GM23338 (cell line): ENCODE results near the gene WNT4. TPM values are rescaled to one million over a fixed set of nuclear protein-coding genes. Genes with fewer than 3 reads are reported as not detected.

ENCODE experiments used
- ATAC-seq: fragments of 200-7000 bp; cut with Tn5 transposase; 3 replicates; pipeline ENCODE4 v1.9.1; 2020
- DNase-seq: peaks from one replicate; pipeline ENCODE4 v3.0.0-alpha.2; 2015; ENCODE audit warnings: low spot score
- H2AFZ ChIP-seq: fragments of 200-600 bp; sonication (generic); 2 replicates; pipeline ENCODE4 v1.8.0; 2016; ENCODE audit warnings: antibody characterized with exemption, mild to moderate bottlenecking, moderate library complexity
- H3F3A ChIP-seq: fragments of 200-600 bp; sonication (generic); replicated peaks from 2 replicates; pipeline ENCODE4 v1.8.0; 2017; ENCODE audit warnings: antibody characterized with exemption, mixed run types, low read depth
- H3K27ac ChIP-seq: fragments of 200-600 bp; sonication (generic); 2 replicates; pipeline ENCODE4 v1.6.1; 2016; ENCODE audit warnings: low read depth
- H3K27me3 ChIP-seq: fragments of 200-600 bp; sonication (generic); 2 replicates; pipeline ENCODE4 v1.8.0; 2016; ENCODE audit warnings: mild to moderate bottlenecking, mixed run types, moderate library complexity; ENCODE audit not compliant: insufficient read depth
- H3K36me3 ChIP-seq: fragments of 200-600 bp; sonication (generic); 2 replicates; pipeline ENCODE4 v1.8.0; 2016; ENCODE audit warnings: mild to moderate bottlenecking; ENCODE audit not compliant: insufficient read depth
- H3K4me1 ChIP-seq: fragments of 200-600 bp; sonication (generic); 2 replicates; pipeline ENCODE4 v1.8.0; 2016; ENCODE audit warnings: mild to moderate bottlenecking, moderate library complexity; ENCODE audit not compliant: insufficient read depth
- H3K4me2 ChIP-seq: fragments of 200-600 bp; sonication (generic); 2 replicates; pipeline ENCODE4 v1.7.1; 2017; ENCODE audit warnings: mixed run types
- H3K4me3 ChIP-seq: fragments of 200-600 bp; sonication (generic); 2 replicates; pipeline ENCODE4 v1.6.1; 2016; ENCODE audit warnings: mixed run types
- H3K79me2 ChIP-seq: fragments of 200-600 bp; sonication (generic); replicated peaks from 2 replicates; pipeline ENCODE4 v1.8.0; 2017; ENCODE audit warnings: mild to moderate bottlenecking; ENCODE audit not compliant: insufficient read depth
- H3K9me2 ChIP-seq: fragments of 200-600 bp; sonication (generic); 2 replicates; pipeline ENCODE4 v1.8.0; 2017; ENCODE audit not compliant: insufficient read depth
- H4K20me1 ChIP-seq: fragments of 200-600 bp; sonication (generic); replicated peaks from 2 replicates; pipeline ENCODE4 v1.8.0; 2017; ENCODE audit warnings: mild to moderate bottlenecking; ENCODE audit not compliant: insufficient read depth
- H3K27ac Mint-ChIP-seq: 2 replicates; pipeline ENCODE4 v1.8.0; 2020; ENCODE audit warnings: inconsistent platforms, mild to moderate bottlenecking, moderate library complexity, mixed read lengths
- H3K27me3 Mint-ChIP-seq: 3 replicates; pipeline ENCODE4 v1.8.0; 2022; ENCODE audit warnings: low read depth, mild to moderate bottlenecking, moderate library complexity, mixed read lengths, inconsistent platforms; ENCODE audit not compliant: insufficient read depth, poor library complexity
- H3K36me3 Mint-ChIP-seq: 3 replicates; pipeline ENCODE4 v1.8.0; 2021; ENCODE audit warnings: low read depth, mild to moderate bottlenecking, inconsistent platforms, moderate library complexity, mixed read lengths
- H3K4me1 Mint-ChIP-seq: 3 replicates; pipeline ENCODE4 v1.8.0; 2020; ENCODE audit warnings: mild to moderate bottlenecking, inconsistent platforms, mixed read lengths
- H3K4me3 Mint-ChIP-seq: 3 replicates; pipeline ENCODE4 v1.8.0; 2021; ENCODE audit warnings: moderate library complexity, mild to moderate bottlenecking, inconsistent platforms, mixed read lengths
- H3K9me3 Mint-ChIP-seq: 3 replicates; pipeline ENCODE4 v1.8.0; 2020; ENCODE audit warnings: moderate library complexity, mild to moderate bottlenecking, inconsistent platforms, mixed read lengths
- EZH2 ChIP-seq: fragments of 200-600 bp; sonication (generic); IDR thresholded peaks from one replicate; pipeline ENCODE4 v1.8.0; 2017; ENCODE audit warnings: antibody characterized with exemption, mild to moderate bottlenecking, low read depth; ENCODE audit not compliant: unreplicated experiment
- STAT1 ChIP-seq: IDR thresholded peaks from one replicate; pipeline ENCODE4 v1.6.1; 2016; ENCODE audit warnings: antibody characterized with exemption; ENCODE audit not compliant: unreplicated experiment
- ZNF114 ChIP-seq: fragments of 250-450 bp; sonication (Bioruptor Pico); IDR thresholded peaks from 2 replicates; pipeline ENCODE4 v1.5.0; 2020; ENCODE audit warnings: mild to moderate bottlenecking, moderate library complexity
- ZNF331 ChIP-seq: fragments of 250-450 bp; sonication (Bioruptor Pico); IDR thresholded peaks from 2 replicates; pipeline ENCODE4 v1.5.0; 2020; ENCODE audit warnings: low read depth, mild to moderate bottlenecking, moderate library complexity
- polyA plus RNA-seq: library from polyadenylated mRNA; unstranded; fragments of >200 nt; fragmentation: Nextera tagmentation; extraction: Ambion mirVana; gene quantifications from 2 replicates; pipeline ENCODE4 v1.2.1, GENCODE V29; 2016
- total RNA-seq: library from RNA; depleted of rRNA; stranded (reverse); fragments of >200 nt; shearing (Covaris generic); gene quantifications from 2 replicates; pipeline ENCODE4 v1.2.3, GENCODE V29; 2014
- TF ChIP-seq, protein P1 (sequence below): IDR thresholded peaks from one replicate; pipeline ENCODE4 v1.6.1; 2018; ENCODE audit warnings: antibody characterized with exemption; ENCODE audit not compliant: unreplicated experiment
- TF ChIP-seq, protein P2 (sequence below), 2 experiments: fragments of 200-600 bp in 1 of 2; sonication (generic) in 1 of 2; conservative IDR thresholded peaks; 2 replicates each; pipeline versions ENCODE4 v1.5.1 to v1.6.1; 2016 to 2017; ENCODE audit warnings: antibody characterized with exemption in 2 of 2, low read depth in 2 of 2, mild to moderate bottlenecking in 2 of 2, moderate library complexity in 1 of 2
- TF ChIP-seq, protein P3 (sequence below): fragments of 250-450 bp; sonication (Bioruptor Pico); IDR thresholded peaks from 2 replicates; pipeline ENCODE4 v1.5.0; 2020; ENCODE audit warnings: mild to moderate bottlenecking, moderate library complexity

The WNT4 gene
- total and polyA plus RNA-seq, 2 experiments from 2014 or later, result 0.59 to 0.79 TPM

DNA sequence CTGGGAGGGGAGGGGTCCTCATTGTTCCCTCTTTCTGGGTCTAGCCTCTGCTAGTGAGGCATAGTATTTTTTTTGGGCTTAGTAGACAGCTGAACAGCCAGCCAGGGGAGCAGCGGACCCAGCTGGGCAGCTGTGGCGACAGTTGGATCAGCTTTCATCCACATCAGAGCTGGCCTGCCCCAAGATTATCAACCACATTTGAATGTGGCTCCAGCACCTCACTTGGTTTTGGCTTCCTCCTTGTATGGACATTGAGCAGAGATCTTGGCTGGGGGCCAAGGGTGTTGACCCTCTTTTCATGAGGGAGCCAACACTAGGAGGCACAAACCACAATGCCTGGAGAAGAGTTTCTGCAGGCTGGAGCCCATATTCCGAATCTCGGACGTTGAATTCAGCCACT lies 25.0 kb downstream of the WNT4 start:
- H3K4me1 Mint-ChIP-seq, result peaks cover 51% of the 10 kb centered on the region

More for the DNA sequence above, 25.0 kb downstream of the WNT4 start:
- TF ChIP-seq, protein P1, sequence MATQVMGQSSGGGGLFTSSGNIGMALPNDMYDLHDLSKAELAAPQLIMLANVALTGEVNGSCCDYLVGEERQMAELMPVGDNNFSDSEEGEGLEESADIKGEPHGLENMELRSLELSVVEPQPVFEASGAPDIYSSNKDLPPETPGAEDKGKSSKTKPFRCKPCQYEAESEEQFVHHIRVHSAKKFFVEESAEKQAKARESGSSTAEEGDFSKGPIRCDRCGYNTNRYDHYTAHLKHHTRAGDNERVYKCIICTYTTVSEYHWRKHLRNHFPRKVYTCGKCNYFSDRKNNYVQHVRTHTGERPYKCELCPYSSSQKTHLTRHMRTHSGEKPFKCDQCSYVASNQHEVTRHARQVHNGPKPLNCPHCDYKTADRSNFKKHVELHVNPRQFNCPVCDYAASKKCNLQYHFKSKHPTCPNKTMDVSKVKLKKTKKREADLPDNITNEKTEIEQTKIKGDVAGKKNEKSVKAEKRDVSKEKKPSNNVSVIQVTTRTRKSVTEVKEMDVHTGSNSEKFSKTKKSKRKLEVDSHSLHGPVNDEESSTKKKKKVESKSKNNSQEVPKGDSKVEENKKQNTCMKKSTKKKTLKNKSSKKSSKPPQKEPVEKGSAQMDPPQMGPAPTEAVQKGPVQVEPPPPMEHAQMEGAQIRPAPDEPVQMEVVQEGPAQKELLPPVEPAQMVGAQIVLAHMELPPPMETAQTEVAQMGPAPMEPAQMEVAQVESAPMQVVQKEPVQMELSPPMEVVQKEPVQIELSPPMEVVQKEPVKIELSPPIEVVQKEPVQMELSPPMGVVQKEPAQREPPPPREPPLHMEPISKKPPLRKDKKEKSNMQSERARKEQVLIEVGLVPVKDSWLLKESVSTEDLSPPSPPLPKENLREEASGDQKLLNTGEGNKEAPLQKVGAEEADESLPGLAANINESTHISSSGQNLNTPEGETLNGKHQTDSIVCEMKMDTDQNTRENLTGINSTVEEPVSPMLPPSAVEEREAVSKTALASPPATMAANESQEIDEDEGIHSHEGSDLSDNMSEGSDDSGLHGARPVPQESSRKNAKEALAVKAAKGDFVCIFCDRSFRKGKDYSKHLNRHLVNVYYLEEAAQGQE, result no peak
- TF ChIP-seq, protein P2, sequence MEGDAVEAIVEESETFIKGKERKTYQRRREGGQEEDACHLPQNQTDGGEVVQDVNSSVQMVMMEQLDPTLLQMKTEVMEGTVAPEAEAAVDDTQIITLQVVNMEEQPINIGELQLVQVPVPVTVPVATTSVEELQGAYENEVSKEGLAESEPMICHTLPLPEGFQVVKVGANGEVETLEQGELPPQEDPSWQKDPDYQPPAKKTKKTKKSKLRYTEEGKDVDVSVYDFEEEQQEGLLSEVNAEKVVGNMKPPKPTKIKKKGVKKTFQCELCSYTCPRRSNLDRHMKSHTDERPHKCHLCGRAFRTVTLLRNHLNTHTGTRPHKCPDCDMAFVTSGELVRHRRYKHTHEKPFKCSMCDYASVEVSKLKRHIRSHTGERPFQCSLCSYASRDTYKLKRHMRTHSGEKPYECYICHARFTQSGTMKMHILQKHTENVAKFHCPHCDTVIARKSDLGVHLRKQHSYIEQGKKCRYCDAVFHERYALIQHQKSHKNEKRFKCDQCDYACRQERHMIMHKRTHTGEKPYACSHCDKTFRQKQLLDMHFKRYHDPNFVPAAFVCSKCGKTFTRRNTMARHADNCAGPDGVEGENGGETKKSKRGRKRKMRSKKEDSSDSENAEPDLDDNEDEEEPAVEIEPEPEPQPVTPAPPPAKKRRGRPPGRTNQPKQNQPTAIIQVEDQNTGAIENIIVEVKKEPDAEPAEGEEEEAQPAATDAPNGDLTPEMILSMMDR (conservative IDR thresholded peaks at IDR 0.05; ENCODE audit: low read depth in 2 of 2), result no peak
- TF ChIP-seq ZNF331 (CRISPR knock-in tag) (no peak), ZNF114 (CRISPR knock-in tag) (no peak), STAT1 (no peak), EZH2 (no peak)
- TF ChIP-seq, protein P3, sequence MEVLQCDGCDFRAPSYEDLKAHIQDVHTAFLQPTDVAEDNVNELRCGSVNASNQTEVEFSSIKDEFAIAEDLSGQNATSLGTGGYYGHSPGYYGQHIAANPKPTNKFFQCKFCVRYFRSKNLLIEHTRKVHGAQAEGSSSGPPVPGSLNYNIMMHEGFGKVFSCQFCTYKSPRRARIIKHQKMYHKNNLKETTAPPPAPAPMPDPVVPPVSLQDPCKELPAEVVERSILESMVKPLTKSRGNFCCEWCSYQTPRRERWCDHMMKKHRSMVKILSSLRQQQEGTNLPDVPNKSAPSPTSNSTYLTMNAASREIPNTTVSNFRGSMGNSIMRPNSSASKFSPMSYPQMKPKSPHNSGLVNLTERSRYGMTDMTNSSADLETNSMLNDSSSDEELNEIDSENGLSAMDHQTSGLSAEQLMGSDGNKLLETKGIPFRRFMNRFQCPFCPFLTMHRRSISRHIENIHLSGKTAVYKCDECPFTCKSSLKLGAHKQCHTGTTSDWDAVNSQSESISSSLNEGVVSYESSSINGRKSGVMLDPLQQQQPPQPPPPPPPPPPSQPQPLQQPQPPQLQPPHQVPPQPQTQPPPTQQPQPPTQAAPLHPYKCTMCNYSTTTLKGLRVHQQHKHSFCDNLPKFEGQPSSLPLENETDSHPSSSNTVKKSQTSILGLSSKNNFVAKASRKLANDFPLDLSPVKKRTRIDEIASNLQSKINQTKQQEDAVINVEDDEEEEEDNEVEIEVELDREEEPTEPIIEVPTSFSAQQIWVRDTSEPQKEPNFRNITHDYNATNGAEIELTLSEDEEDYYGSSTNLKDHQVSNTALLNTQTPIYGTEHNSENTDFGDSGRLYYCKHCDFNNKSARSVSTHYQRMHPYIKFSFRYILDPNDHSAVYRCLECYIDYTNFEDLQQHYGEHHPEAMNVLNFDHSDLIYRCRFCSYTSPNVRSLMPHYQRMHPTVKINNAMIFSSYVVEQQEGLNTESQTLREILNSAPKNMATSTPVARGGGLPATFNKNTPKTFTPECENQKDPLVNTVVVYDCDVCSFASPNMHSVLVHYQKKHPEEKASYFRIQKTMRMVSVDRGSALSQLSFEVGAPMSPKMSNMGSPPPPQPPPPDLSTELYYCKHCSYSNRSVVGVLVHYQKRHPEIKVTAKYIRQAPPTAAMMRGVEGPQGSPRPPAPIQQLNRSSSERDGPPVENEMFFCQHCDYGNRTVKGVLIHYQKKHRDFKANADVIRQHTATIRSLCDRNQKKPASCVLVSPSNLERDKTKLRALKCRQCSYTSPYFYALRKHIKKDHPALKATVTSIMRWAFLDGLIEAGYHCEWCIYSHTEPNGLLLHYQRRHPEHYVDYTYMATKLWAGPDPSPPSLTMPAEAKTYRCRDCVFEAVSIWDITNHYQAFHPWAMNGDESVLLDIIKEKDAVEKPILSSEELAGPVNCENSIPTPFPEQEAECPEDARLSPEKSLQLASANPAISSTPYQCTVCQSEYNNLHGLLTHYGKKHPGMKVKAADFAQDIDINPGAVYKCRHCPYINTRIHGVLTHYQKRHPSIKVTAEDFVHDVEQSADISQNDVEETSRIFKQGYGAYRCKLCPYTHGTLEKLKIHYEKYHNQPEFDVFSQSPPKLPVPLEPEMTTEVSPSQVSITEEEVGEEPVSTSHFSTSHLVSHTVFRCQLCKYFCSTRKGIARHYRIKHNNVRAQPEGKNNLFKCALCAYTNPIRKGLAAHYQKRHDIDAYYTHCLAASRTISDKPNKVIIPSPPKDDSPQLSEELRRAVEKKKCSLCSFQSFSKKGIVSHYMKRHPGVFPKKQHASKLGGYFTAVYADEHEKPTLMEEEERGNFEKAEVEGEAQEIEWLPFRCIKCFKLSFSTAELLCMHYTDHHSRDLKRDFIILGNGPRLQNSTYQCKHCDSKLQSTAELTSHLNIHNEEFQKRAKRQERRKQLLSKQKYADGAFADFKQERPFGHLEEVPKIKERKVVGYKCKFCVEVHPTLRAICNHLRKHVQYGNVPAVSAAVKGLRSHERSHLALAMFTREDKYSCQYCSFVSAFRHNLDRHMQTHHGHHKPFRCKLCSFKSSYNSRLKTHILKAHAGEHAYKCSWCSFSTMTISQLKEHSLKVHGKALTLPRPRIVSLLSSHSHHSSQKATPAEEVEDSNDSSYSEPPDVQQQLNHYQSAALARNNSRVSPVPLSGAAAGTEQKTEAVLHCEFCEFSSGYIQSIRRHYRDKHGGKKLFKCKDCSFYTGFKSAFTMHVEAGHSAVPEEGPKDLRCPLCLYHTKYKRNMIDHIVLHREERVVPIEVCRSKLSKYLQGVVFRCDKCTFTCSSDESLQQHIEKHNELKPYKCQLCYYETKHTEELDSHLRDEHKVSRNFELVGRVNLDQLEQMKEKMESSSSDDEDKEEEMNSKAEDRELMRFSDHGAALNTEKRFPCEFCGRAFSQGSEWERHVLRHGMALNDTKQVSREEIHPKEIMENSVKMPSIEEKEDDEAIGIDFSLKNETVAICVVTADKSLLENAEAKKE (CRISPR knock-in tag), result no peak
- Histone ChIP-seq H3K4me2 (no peak overlapping the region), H3K9me2 (no peaks in the 10 kb centered on the region), H3K36me3 (no peaks in the 10 kb centered on the region), H4K20me1 (peaks cover 17% of the 10 kb centered on the region; the same call in 1 of the 2 replicates), H3K4me3 (no peak overlapping the region), H3K27ac (no peak overlapping the region), H3K79me2 (0 out of 2 replicates have a peak, but pooled peaks cover 7% of the 10 kb centered on the region), H3K4me1 (peaks cover 13% of the 10 kb centered on the region), H2AFZ (no peak overlapping the region), H3K27me3 (no peaks in the 10 kb centered on the region), H3F3A (no peaks in the 10 kb centered on the region)
- ATAC-seq (no peak), DNase-seq (no peak)
- H3K4me3 Mint-ChIP-seq, result no peak overlapping the region
- no peak overlapping the region for H3K27ac Mint-ChIP-seq
- no peaks in the 10 kb centered on the region; the same call in 2 of the 3 replicates for H3K36me3 Mint-ChIP-seq
- H3K9me3 Mint-ChIP-seq, result no peaks in the 10 kb centered on the region
- H3K27me3 Mint-ChIP-seq, result peaks cover 23% of the 10 kb centered on the region
